CD4-positive, alpha-beta T cell (primary cell): ENCODE data around the gene PHF1. TPM values are rescaled to one million over a fixed set of nuclear protein-coding genes. Genes with fewer than 3 reads are reported as not detected.

ENCODE experiments used
- ATAC-seq: fragments of 200-7000 bp; cut with Tn5 transposase; one replicate; pipeline ENCODE4 v1.10.0; 2022; ENCODE audit warnings: mild to moderate bottlenecking; ENCODE audit not compliant: poor library complexity
- CTCF ChIA-PET: fragments of 350-600 bp; sonication (Branson Sonifier 250); formaldehyde crosslinking; loops from one replicate; lab custom pipeline; 2021; ENCODE audit warnings: antibody characterized with exemption, inconsistent platforms; lab: Charles Lee
- POLR2A ChIA-PET: fragments of 350-600 bp; sonication (Branson Sonifier 250); formaldehyde crosslinking; loops from one replicate; lab custom pipeline; 2021; ENCODE audit warnings: antibody characterized with exemption, inconsistent platforms; lab: Charles Lee
- DNase-seq, 14 experiments: peaks; one replicate each; pipeline ENCODE4 v3.0.0-alpha.2; 2013 to 2020; ENCODE audit warnings: mixed read lengths in 2 of 14
- H3K27ac ChIP-seq, 2 donors: one replicate each; pipeline versions ENCODE4 v1.5.1 to v1.7.0; 2013; ENCODE audit warnings: low read length in 2 of 2, low read depth in 1 of 2, mild to moderate bottlenecking in 1 of 2
- H3K27me3 ChIP-seq, 2 experiments: 1 replicate in 1 of 2; 2 replicates in 1 of 2; pipeline versions ENCODE4 v1.6.1 to v1.7.0; 2013; ENCODE audit warnings: low read length in 2 of 2, control low read depth in 1 of 2, mild to moderate bottlenecking in 1 of 2, moderate library complexity in 1 of 2; ENCODE audit not compliant: insufficient read depth in 2 of 2, control insufficient read depth in 1 of 2
- H3K36me3 ChIP-seq: one replicate; pipeline ENCODE4 v1.6.1; 2013; ENCODE audit warnings: low read length, control low read depth; ENCODE audit not compliant: insufficient read depth
- H3K4me1 ChIP-seq: one replicate; pipeline ENCODE4 v1.6.1; 2013; ENCODE audit warnings: low read length, control low read depth; ENCODE audit not compliant: insufficient read depth
- H3K4me3 ChIP-seq: one replicate; pipeline ENCODE4 v1.5.1; 2013; ENCODE audit warnings: mild to moderate bottlenecking, low read length, moderate library complexity
- H3K9me3 ChIP-seq, 2 experiments: 1 replicate in 1 of 2; 2 replicates in 1 of 2; pipeline versions ENCODE4 v1.6.1 to v1.7.0; 2013; ENCODE audit warnings: low read length in 2 of 2, mild to moderate bottlenecking in 2 of 2, control low read depth in 1 of 2, moderate library complexity in 1 of 2; ENCODE audit not compliant: control insufficient read depth in 1 of 2, insufficient read depth in 1 of 2
- H3K27ac Mint-ChIP-seq: one replicate; pipeline ENCODE4 v1.8.0; 2020; ENCODE audit warnings: mixed read lengths
- H3K27me3 Mint-ChIP-seq: one replicate; pipeline ENCODE4 v1.8.0; 2021; ENCODE audit warnings: mixed read lengths
- H3K36me3 Mint-ChIP-seq: one replicate; pipeline ENCODE4 v1.8.0; 2021; ENCODE audit warnings: low read depth, mixed read lengths
- H3K4me1 Mint-ChIP-seq: one replicate; pipeline ENCODE4 v1.8.0; 2021; ENCODE audit warnings: low read depth, mixed read lengths
- H3K4me3 Mint-ChIP-seq: one replicate; pipeline ENCODE4 v1.8.0; 2020; ENCODE audit warnings: mild to moderate bottlenecking, mixed read lengths
- H3K9me3 Mint-ChIP-seq: one replicate; pipeline ENCODE4 v1.8.0; 2020; ENCODE audit warnings: mixed read lengths
- intact Hi-C, 2 experiments: fragments of 100-400 bp; cut with DNase I in 1 of 2; cut with micrococcal nuclease in 1 of 2; formaldehyde crosslinking; loops; one replicate each; pipeline versions ENCODE4 v1.15.1 to v1.9.0; 2023 to 2025; cut with DNase I, micrococcal nuclease
- microRNA-seq: library from miRNA; unstranded; fragments of <30 nt; microRNA quantifications from one replicate; pipeline ENCODE4 v1.2.0, GENCODE V29; 2021; ENCODE audit warnings: borderline microRNAs expressed, borderline replicate concordance
- total RNA-seq, 174 experiments: library from RNA in 2 of 174; stranded (reverse) in 2 of 174; gene quantifications; one replicate each; pipeline ENCODE4 v1.2.3 and lab custom pipeline; 2021 to 2026
- TF ChIP-seq, protein P1 (sequence below): fragments of 200-600 bp; IDR thresholded peaks from one replicate; pipeline ENCODE4 v1.8.0; 2022; ENCODE audit warnings: antibody characterized with exemption, mild to moderate bottlenecking

The PHF1 gene
- total RNA-seq, 2 experiments from 2014 or later: 545 to 557 TPM

DNA sequence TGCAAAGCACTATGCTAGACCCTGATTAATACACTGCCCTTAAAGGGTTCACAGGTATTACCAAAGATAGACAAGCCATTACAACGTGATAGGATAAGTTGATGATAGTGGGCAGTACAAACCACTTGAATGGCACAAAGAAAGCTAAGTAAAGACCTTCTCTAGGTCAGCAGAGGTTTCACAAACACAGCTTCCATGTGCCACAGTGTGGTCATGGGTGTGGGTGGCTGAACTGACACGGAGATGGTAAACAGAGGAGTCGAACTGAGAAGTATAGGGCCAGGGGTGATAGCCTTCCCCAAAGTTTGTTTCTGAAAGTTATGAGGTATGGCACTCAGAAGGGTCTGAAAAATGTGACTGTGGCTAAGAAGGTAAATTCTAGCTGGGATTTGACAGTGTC, 47.9 kb downstream of the PHF1 start:
- TF ChIP-seq, protein P1, sequence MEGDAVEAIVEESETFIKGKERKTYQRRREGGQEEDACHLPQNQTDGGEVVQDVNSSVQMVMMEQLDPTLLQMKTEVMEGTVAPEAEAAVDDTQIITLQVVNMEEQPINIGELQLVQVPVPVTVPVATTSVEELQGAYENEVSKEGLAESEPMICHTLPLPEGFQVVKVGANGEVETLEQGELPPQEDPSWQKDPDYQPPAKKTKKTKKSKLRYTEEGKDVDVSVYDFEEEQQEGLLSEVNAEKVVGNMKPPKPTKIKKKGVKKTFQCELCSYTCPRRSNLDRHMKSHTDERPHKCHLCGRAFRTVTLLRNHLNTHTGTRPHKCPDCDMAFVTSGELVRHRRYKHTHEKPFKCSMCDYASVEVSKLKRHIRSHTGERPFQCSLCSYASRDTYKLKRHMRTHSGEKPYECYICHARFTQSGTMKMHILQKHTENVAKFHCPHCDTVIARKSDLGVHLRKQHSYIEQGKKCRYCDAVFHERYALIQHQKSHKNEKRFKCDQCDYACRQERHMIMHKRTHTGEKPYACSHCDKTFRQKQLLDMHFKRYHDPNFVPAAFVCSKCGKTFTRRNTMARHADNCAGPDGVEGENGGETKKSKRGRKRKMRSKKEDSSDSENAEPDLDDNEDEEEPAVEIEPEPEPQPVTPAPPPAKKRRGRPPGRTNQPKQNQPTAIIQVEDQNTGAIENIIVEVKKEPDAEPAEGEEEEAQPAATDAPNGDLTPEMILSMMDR: no peak
- Histone ChIP-seq H3K27ac (no peak overlapping the region), H3K36me3 (peaks cover 9% of the 10 kb centered on the region), H3K4me1 (peaks cover 21% of the 10 kb centered on the region), H3K4me3 (no peak overlapping the region), H3K27me3 (no peaks in the 10 kb centered on the region), H3K9me3 (no peaks in the 10 kb centered on the region)
- CTCF ChIA-PET: no interaction called here
- Mint-ChIP-seq H3K27me3 (no peaks in the 10 kb centered on the region), H3K9me3 (no peaks in the 10 kb centered on the region), H3K4me1 (peaks cover 27% of the 10 kb centered on the region), H3K27ac (no peak overlapping the region), H3K36me3 (peaks cover 29% of the 10 kb centered on the region), H3K4me3 (peak overlapping the region; percentile 11)
- POLR2A ChIA-PET: no interaction called here
- DNase-seq (no peak), ATAC-seq (no peak)
- intact Hi-C loops: loop anchor here in 1 of 2 experiments (10.0 kb wide), 1 partner anchor 236 kb away; no protein-coding TSS in a partner anchor

DNA sequence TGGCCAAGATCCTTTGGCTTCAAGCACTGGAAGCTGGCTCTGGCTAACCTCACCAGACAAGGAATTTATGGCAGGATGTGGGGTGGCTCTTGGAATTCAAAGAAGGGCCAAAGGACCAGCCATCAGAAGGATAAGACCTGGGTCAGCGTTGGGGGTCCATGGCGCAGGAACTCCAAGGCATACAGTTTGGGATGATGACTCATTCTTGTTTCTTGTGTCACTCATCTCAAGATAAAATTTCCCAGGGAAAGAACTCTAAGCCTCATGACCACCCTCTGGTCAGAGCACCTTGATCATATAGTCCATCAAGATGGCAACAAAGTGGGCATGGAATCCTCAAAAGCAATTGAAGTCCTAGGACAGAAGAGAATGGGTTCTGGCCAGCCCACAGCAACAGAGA, 48.4 kb downstream of the PHF1 start:
- H3K4me1 ChIP-seq: peaks cover 17% of the 10 kb centered on the region
- no peaks in the 10 kb centered on the region for H3K27me3 ChIP-seq
- intact Hi-C loops: loop anchor here in 1 of 2 experiments (10.0 kb wide), 1 partner anchor 236 kb away; no protein-coding TSS in a partner anchor
- Mint-ChIP-seq H3K27ac (no peak overlapping the region), H3K4me1 (peaks cover 21% of the 10 kb centered on the region), H3K36me3 (peaks cover 25% of the 10 kb centered on the region), H3K27me3 (no peaks in the 10 kb centered on the region), H3K4me3 (peak overlapping the region; percentile 11), H3K9me3 (no peaks in the 10 kb centered on the region)
- ATAC-seq (no peak), DNase-seq (no peak)
- H3K36me3 ChIP-seq: peaks cover 9% of the 10 kb centered on the region
- no peaks in the 10 kb centered on the region for H3K9me3 ChIP-seq
- ChIA-PET POLR2A (no interaction called here), CTCF (no interaction called here)
- H3K4me3 ChIP-seq: no peak overlapping the region
- TF ChIP-seq, protein P1: no peak
- H3K27ac ChIP-seq: no peak overlapping the region

Small RNA genes within 50 kb of the gene (microRNA-seq; reads per million reads assigned to microRNA genes)
- gene MIR5004: not detected

Other genes with a start within 250 kb of the PHF1 start
- 1 to 10 TPM; 2.8 to 3.0 TPM for gene COL11A2, start 218.5 kb upstream of the PHF1 start, total RNA-seq
- gene RXRB, start 210.3 kb upstream of the PHF1 start, total RNA-seq: 10 to 100 TPM; 42.9 to 45.0 TPM
- 1 to 10 TPM; 8.6 to 9.6 TPM for gene SLC39A7, start 210.1 kb upstream of the PHF1 start, total RNA-seq
- 10 to 100 TPM in 1 of 2 experiments, 1 to 10 TPM in 1; 8.6 to 10.5 TPM for gene HSD17B8, start 206.4 kb upstream of the PHF1 start, total RNA-seq
- gene RING1, start 202.5 kb upstream of the PHF1 start, total RNA-seq: 10 to 100 TPM; 27.1 to 28.6 TPM
- gene VPS52, start 139.1 kb upstream of the PHF1 start, total RNA-seq: 10 to 100 TPM; 67.9 TPM
- gene RPS18, start 138.9 kb upstream of the PHF1 start, total RNA-seq: 1,000 to 10,000 TPM; 5,159 to 5,309 TPM
- gene B3GALT4, start 133.9 kb upstream of the PHF1 start, total RNA-seq: 10 to 100 TPM; 11.1 to 12.7 TPM
- 10 to 100 TPM; 13.6 to 15.8 TPM for gene WDR46, start 121.8 kb upstream of the PHF1 start, total RNA-seq
- gene PFDN6, start 121.4 kb upstream of the PHF1 start, total RNA-seq: 10 to 100 TPM in 1 of 2 experiments, 1 to 10 TPM in 1; 9.7 to 11.7 TPM
- 10 to 100 TPM; 39.2 to 39.4 TPM for gene RGL2, start 112.1 kb upstream of the PHF1 start, total RNA-seq
- gene TAPBP, start 96.9 kb upstream of the PHF1 start, total RNA-seq: 100 to 1,000 TPM; 203 to 206 TPM
- 10 to 100 TPM; 11.6 to 13.6 TPM for gene ZBTB22, start 93.3 kb upstream of the PHF1 start, total RNA-seq
- 10 to 100 TPM; 24.2 to 24.7 TPM for gene DAXX, start 88.1 kb upstream of the PHF1 start, total RNA-seq
- gene KIFC1, start 19.2 kb upstream of the PHF1 start, total RNA-seq: 1 to 10 TPM; 1.2 to 1.6 TPM
- gene CUTA, start 7.1 kb downstream of the PHF1 start, total RNA-seq: 100 to 1,000 TPM; 176 to 185 TPM
- gene SYNGAP1, start 9.1 kb downstream of the PHF1 start, total RNA-seq: 10 to 100 TPM; 62.4 to 63.8 TPM
- 1 to 10 TPM; 5.5 to 5.7 TPM for gene ZBTB9, start 43.6 kb downstream of the PHF1 start, total RNA-seq
- 10 to 100 TPM; 38.3 to 40.8 TPM for gene BAK1, start 169.3 kb downstream of the PHF1 start, total RNA-seq
- 10 to 100 TPM; 44.5 to 45.5 TPM for gene ITPR3, start 210.3 kb downstream of the PHF1 start, total RNA-seq